Glutamatergic neuron (in vitro differentiated cells): ENCODE results near the gene OR4F15. TPM values are rescaled to one million over a fixed set of nuclear protein-coding genes. Genes with fewer than 3 reads are reported as not detected.

ENCODE experiments used
- DNase-seq: peaks from one replicate; pipeline ENCODE4 v3.0.0; 2022
- H3K27ac Mint-ChIP-seq: one replicate; pipeline ENCODE4 v1.8.0; 2020; ENCODE audit warnings: mild to moderate bottlenecking, mixed read lengths, inconsistent platforms; ENCODE audit not compliant: unreplicated experiment
- H3K27me3 Mint-ChIP-seq: one replicate; pipeline ENCODE4 v1.8.0; 2020; ENCODE audit warnings: mild to moderate bottlenecking, moderate library complexity, mixed read lengths, inconsistent platforms; ENCODE audit not compliant: unreplicated experiment
- H3K36me3 Mint-ChIP-seq: one replicate; pipeline ENCODE4 v1.8.0; 2020; ENCODE audit warnings: mild to moderate bottlenecking, mixed read lengths, inconsistent platforms; ENCODE audit not compliant: unreplicated experiment
- H3K4me1 Mint-ChIP-seq: one replicate; pipeline ENCODE4 v1.8.0; 2020; ENCODE audit warnings: mild to moderate bottlenecking, low read depth, mixed read lengths, inconsistent platforms; ENCODE audit not compliant: unreplicated experiment
- H3K4me3 Mint-ChIP-seq: one replicate; pipeline ENCODE4 v1.8.0; 2020; ENCODE audit warnings: mild to moderate bottlenecking, mixed read lengths, inconsistent platforms; ENCODE audit not compliant: unreplicated experiment
- H3K9me3 Mint-ChIP-seq: one replicate; pipeline ENCODE4 v1.8.0; 2020; ENCODE audit warnings: mild to moderate bottlenecking, moderate library complexity, mixed read lengths, inconsistent platforms; ENCODE audit not compliant: unreplicated experiment
- total RNA-seq: library from RNA; stranded (reverse); fragmentation: NEBNext Ultra II Directional; extraction: Animal tissue kit (Norgen Biotek cat#: 25700); gene quantifications from one replicate; pipeline ENCODE4 v1.2.1, GENCODE V29; 2021; ENCODE audit not compliant: unreplicated experiment
- TF ChIP-seq, protein P1 (sequence below): fragments of 200-600 bp; sonication (generic); IDR thresholded peaks from one replicate; pipeline ENCODE4 v1.5.0; 2021; ENCODE audit not compliant: partially characterized antibody, unreplicated experiment

OR4F15 gene
- total RNA-seq, 1 donor from 2014 or later = not detected

DNA sequence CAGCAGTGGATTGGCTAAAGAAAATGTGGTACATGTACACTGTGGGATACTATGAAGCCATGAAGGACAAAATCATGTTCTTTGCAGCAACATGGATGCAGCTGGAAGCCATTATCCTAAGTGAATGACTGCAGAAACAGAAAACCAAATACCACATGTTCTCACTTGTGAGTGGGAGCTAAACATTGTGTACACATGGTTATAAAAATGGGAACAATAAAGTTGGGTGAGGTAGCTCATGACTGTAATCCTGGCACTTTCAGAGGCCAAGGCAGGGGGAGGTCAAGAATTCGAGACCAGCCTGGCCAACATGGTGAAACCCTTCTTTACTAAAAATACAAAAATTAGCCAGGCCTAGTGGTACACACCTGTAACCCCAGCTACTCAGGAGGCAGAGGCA is 12.3 kb upstream of the OR4F15 start:
- Mint-ChIP-seq H3K27me3 (peaks cover 4% of the 10 kb centered on the region), H3K27ac (no peak overlapping the region), H3K4me3 (no peak overlapping the region), H3K9me3 (no peaks in the 10 kb centered on the region), H3K36me3 (no peaks in the 10 kb centered on the region), H3K4me1 (no peaks in the 10 kb centered on the region)
- DNase-seq = no peak
- TF ChIP-seq, protein P1, sequence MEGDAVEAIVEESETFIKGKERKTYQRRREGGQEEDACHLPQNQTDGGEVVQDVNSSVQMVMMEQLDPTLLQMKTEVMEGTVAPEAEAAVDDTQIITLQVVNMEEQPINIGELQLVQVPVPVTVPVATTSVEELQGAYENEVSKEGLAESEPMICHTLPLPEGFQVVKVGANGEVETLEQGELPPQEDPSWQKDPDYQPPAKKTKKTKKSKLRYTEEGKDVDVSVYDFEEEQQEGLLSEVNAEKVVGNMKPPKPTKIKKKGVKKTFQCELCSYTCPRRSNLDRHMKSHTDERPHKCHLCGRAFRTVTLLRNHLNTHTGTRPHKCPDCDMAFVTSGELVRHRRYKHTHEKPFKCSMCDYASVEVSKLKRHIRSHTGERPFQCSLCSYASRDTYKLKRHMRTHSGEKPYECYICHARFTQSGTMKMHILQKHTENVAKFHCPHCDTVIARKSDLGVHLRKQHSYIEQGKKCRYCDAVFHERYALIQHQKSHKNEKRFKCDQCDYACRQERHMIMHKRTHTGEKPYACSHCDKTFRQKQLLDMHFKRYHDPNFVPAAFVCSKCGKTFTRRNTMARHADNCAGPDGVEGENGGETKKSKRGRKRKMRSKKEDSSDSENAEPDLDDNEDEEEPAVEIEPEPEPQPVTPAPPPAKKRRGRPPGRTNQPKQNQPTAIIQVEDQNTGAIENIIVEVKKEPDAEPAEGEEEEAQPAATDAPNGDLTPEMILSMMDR = no peak

DNA sequence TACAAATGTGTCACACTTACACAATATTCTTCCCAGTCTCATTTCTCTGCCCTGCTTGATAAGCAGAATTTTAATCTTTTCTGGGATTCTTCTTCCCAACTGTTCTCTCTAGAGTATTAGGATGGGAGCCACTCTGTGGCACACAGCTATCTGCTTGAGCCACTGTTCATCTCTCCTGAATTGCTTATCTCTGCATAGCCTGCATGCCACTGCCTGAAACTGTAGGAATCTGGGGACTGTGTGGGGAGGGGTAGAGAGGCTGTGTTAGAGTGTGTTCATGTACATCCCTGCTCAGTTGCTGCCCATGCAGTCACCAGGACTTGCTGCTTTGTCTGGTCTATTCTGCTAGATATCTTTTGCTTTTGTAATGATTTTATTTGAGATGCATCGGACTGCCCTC is 11.0 kb upstream of the OR4F15 start:
- Mint-ChIP-seq H3K9me3 (no peaks in the 10 kb centered on the region), H3K36me3 (no peaks in the 10 kb centered on the region), H3K4me1 (no peaks in the 10 kb centered on the region), H3K27ac (no peak overlapping the region), H3K27me3 (peaks cover 4% of the 10 kb centered on the region), H3K4me3 (no peak overlapping the region)
- TF ChIP-seq, protein P1 = no peak
- no peak for DNase-seq

DNA sequence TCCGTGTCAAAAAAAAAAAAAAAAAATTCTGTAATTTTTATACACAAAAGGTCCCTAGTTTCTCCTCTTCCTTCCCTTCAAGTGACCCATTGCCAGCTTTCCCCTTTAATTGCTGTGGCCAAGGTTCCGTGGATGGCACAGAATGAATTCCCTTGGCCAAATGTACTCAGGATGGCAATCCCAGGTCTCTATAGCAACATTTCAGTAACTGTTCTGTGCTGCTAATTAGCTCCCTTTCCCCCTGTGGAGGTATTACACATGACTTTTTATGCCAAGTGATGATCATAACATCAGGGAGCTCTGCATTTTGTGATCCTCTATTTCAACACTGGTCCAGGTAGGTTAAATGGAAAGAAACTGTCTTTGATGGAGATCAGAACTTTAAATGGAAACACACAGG is 8.8 kb upstream of the OR4F15 start, which contains the start of gene OR4F6:
OR4F6 (plus strand) TSS at position 301 of the 400 bp plus-strand sequence. CDS start 2,211 bp downstream, outside the sequence.
- DNase-seq = no peak
- Mint-ChIP-seq H3K36me3 (no peaks in the 10 kb centered on the region), H3K4me3 (no peak within 1 kb of the TSS), H3K27ac (no peak within 1 kb of the TSS), H3K4me1 (no peaks in the 10 kb centered on the region), H3K9me3 (no peaks in the 10 kb centered on the region), H3K27me3 (peaks cover 3% of the 10 kb centered on the region)
- TF ChIP-seq, protein P1 = no peak

DNA sequence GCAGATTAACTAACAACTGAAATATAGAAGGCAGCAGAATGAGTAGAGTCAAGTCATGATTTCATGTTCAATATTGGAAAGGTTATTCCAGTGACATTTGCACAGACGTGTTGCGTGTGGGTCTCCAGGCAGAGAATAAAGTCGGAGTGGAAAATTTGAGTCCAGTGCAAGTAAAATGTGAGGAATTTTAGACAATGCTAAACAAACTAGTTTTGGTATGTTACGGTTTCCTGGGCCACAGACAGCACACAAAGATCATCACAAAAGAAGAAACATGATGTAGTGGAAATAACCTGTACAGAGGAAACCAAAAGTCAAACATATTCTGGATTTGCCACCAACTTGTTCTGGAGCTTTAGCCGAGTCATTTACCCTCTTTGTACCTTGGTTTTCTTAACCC is 8.3 kb upstream of the OR4F15 start:
- Mint-ChIP-seq H3K27me3 (no peaks in the 10 kb centered on the region), H3K36me3 (no peaks in the 10 kb centered on the region), H3K27ac (no peak overlapping the region), H3K4me3 (no peak overlapping the region), H3K4me1 (no peaks in the 10 kb centered on the region), H3K9me3 (no peaks in the 10 kb centered on the region)
- TF ChIP-seq, protein P1 = no peak
- no peak for DNase-seq

DNA sequence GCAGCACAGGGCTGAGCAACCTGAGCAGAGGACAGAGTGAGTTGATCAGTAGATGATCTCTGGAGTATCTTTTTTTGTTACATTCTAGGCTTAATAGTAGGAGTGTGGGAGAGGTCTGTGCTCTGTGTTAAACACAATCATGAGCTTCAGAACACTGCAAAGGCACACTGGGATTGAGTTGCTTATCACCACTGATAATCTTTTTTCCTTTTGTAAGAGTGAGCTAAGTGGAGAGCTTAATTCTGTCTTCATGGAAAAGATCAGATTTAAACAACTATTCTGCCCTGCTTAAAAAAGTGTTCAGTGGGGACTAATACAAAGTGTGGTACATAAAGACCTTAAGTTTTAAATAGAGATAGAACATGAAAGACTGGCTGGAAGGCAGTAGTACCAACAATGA is 7.6 kb upstream of the OR4F15 start:
- H3K4me1 Mint-ChIP-seq = no peaks in the 10 kb centered on the region

More for the DNA sequence above, 7.6 kb upstream of the OR4F15 start:
- no peaks in the 10 kb centered on the region for H3K9me3 Mint-ChIP-seq
- DNase-seq = no peak
- H3K27ac Mint-ChIP-seq = no peak overlapping the region
- no peak overlapping the region for H3K4me3 Mint-ChIP-seq
- no peaks in the 10 kb centered on the region for H3K27me3 Mint-ChIP-seq
- H3K36me3 Mint-ChIP-seq = no peaks in the 10 kb centered on the region
- TF ChIP-seq, protein P1 = no peak
